ENCODE results near the gene NCOA7.

The NCOA7 gene

GRCh38 chr6:125939026-125939425 lies 148.3 kb downstream of the NCOA7 start:
- H3K4me3 ChIP-seq (ENCODE audit: low read depth, low read length) = no peak overlapping the region
- no peak for TF ChIP-seq CTCF (IDR thresholded peaks at IDR 0.05; ENCODE audit: low read depth, low read length)

GRCh38 chr6:125939791-125940190 lies 149.0 kb downstream of the NCOA7 start:
- H3K4me3 ChIP-seq (ENCODE audit: low read depth, low read length) = no peak overlapping the region
- no peak for TF ChIP-seq CTCF (IDR thresholded peaks at IDR 0.05; ENCODE audit: low read depth, low read length)

GRCh38 chr6:125940247-125941041 lies 149.7 kb downstream of the NCOA7 start:
- no peak overlapping the region for H3K4me3 ChIP-seq (ENCODE audit: low read depth, low read length)
- TF ChIP-seq CTCF (IDR thresholded peaks at IDR 0.05; ENCODE audit: low read depth, low read length) = no peak

- TF ChIP-seq CTCF (IDR thresholded peaks at IDR 0.05; ENCODE audit: low read depth, low read length) = no peak
- H3K4me3 ChIP-seq (ENCODE audit: low read depth, low read length) = no peak overlapping the region
These were observed 152.1 kb downstream of the NCOA7 start for GRCh38 chr6:125942672-125943527.

- no peak for TF ChIP-seq CTCF (IDR thresholded peaks at IDR 0.05; ENCODE audit: low read depth, low read length)
- no peak overlapping the region for H3K4me3 ChIP-seq (ENCODE audit: low read depth, low read length)
These were observed 153.0 kb downstream of the NCOA7 start for GRCh38 chr6:125943528-125944433.

GRCh38 chr6:125944434-125944816 lies 153.7 kb downstream of the NCOA7 start:
- no peak overlapping the region for H3K4me3 ChIP-seq (ENCODE audit: low read depth, low read length)

More at GRCh38 chr6:125944434-125944816, 153.7 kb downstream of the NCOA7 start:
- no peak for TF ChIP-seq CTCF (IDR thresholded peaks at IDR 0.05; ENCODE audit: low read depth, low read length)

All from WI38 (cell line).